Uterus (tissue), 4 donors: ENCODE measurements around the gene ASTN2. TPM values are rescaled to one million over a fixed set of nuclear protein-coding genes. Genes with fewer than 3 reads are reported as not detected.

Experiments used
- DNase-seq, 2 donors: peaks; one replicate each; pipeline ENCODE4 v3.0.0-alpha.2; 2019 to 2020
- H3K27ac ChIP-seq, 2 donors: fragments of 200-600 bp; sonication (generic); 1 replicate in 1 of 2; 2 replicates in 1 of 2; pipeline ENCODE4 v1.5.1; 2016 to 2018
- H3K27me3 ChIP-seq, 2 donors: fragments of 200-600 bp; sonication (generic); one replicate each; pipeline ENCODE4 v1.5.1; 2018 to 2019; ENCODE audit warnings: control low read depth in 1 of 2
- H3K36me3 ChIP-seq, 2 donors: fragments of 200-600 bp; sonication (generic); one replicate each; pipeline ENCODE4 v1.5.1; 2019; ENCODE audit warnings: control low read depth in 1 of 2
- H3K4me1 ChIP-seq, 2 donors: fragments of 200-600 bp; sonication (generic); one replicate each; pipeline ENCODE4 v1.5.1; 2018 to 2019; ENCODE audit warnings: control low read depth in 1 of 2
- H3K4me3 ChIP-seq, 2 donors: fragments of 200-600 bp; sonication (generic); 1 replicate in 1 of 2; 2 replicates in 1 of 2; pipeline ENCODE4 v1.5.1; 2018 to 2019; ENCODE audit warnings: mild to moderate bottlenecking in 1 of 2
- H3K9me3 ChIP-seq, 2 donors: fragments of 200-600 bp; sonication (generic); one replicate each; pipeline ENCODE4 v1.5.1; 2019; ENCODE audit warnings: control low read depth in 1 of 2
- CTCF ChIP-seq, 4 experiments: fragments of 200-600 bp in 2 of 4; fragments of 450-650 bp in 2 of 4; sonication (generic) in 2 of 4; IDR thresholded peaks; one replicate each; pipeline ENCODE4 v1.5.1; 2016 to 2019; ENCODE audit warnings: antibody characterized with exemption in 4 of 4, mild to moderate bottlenecking in 2 of 4, moderate library complexity in 1 of 4
- POLR2A ChIP-seq, 2 donors: fragments of 450-650 bp; IDR thresholded peaks; one replicate each; pipeline ENCODE4 v1.6.1; 2016; ENCODE audit warnings: antibody characterized with exemption in 2 of 2, mild to moderate bottlenecking in 1 of 2, moderate library complexity in 1 of 2
- intact Hi-C: fragments of 100-400 bp; cut with DNase I; formaldehyde crosslinking; loops from one replicate; pipeline ENCODE4 v1.15.1; 2023; ENCODE audit warnings: low total_unique reads
- total RNA-seq, 4 donors: library from RNA; depleted of rRNA in 3 of 4; stranded (reverse); fragments of >200 nt in 3 of 4; gene quantifications; one replicate each; pipeline versions ENCODE4 v1.1.0 to v1.2.4, GENCODE V29; 2014 to 2023
- donor health status: DM: yes; HTN: yes; CAD: no.

The ASTN2 gene
- total RNA-seq, 4 donors from 2014 or later, result 1.8 to 8.6 (median 6.7) TPM

- Histone ChIP-seq H3K36me3 (no peaks in the 10 kb centered on the region), H3K4me3 (no peak overlapping the region), H3K4me1 (no peaks in the 10 kb centered on the region), H3K27ac (no peak overlapping the region), H3K9me3 (no peaks in the 10 kb centered on the region), H3K27me3 (no peaks in the 10 kb centered on the region)
- DNase-seq, result no peak
- TF ChIP-seq POLR2A (IDR thresholded peaks at IDR 0.05) (no peak), CTCF (IDR thresholded peaks at IDR 0.05) (no peak)
- intact Hi-C loops, result no loop called here
Observed at GRCh38 chr9:116464987-116465571, 949.8 kb downstream of the ASTN2 start.

- DNase-seq, result no peak
- Histone ChIP-seq H3K27me3 (no peaks in the 10 kb centered on the region), H3K36me3 (no peaks in the 10 kb centered on the region), H3K4me3 (no peak overlapping the region), H3K4me1 (no peaks in the 10 kb centered on the region), H3K27ac (no peak overlapping the region), H3K9me3 (no peaks in the 10 kb centered on the region)
- intact Hi-C loops, result no loop called here
- TF ChIP-seq CTCF (IDR thresholded peaks at IDR 0.05) (no peak), POLR2A (IDR thresholded peaks at IDR 0.05) (no peak)
Observed at GRCh38 chr9:116464423-116464822, 950.4 kb downstream of the ASTN2 start.

- TF ChIP-seq CTCF (IDR thresholded peaks at IDR 0.05), result no peak
- no peak for TF ChIP-seq POLR2A (IDR thresholded peaks at IDR 0.05)
- peaks cover 0 to 3% of the 10 kb centered on the region in 2 donors for H3K9me3 ChIP-seq
- H3K4me1 ChIP-seq, result no peaks in the 10 kb centered on the region
- no peaks in the 10 kb centered on the region for H3K27me3 ChIP-seq
- no peak for DNase-seq
- no peaks in the 10 kb centered on the region for H3K36me3 ChIP-seq
- intact Hi-C loops, result no loop called here
- no peak overlapping the region for H3K27ac ChIP-seq
- no peak overlapping the region for H3K4me3 ChIP-seq
Observed at GRCh38 chr9:116461632-116462031, 953.2 kb downstream of the ASTN2 start.

GRCh38 chr9:116460026-116460425, 954.8 kb downstream of the ASTN2 start:
- no peak overlapping the region for H3K27ac ChIP-seq
- peaks cover 0 to 8% of the 10 kb centered on the region in 2 donors for H3K9me3 ChIP-seq
- H3K27me3 ChIP-seq, result no peaks in the 10 kb centered on the region
- no peaks in the 10 kb centered on the region for H3K4me1 ChIP-seq
- H3K4me3 ChIP-seq, result no peak overlapping the region
- intact Hi-C loops, result no loop called here
- no peak for DNase-seq
- TF ChIP-seq CTCF (IDR thresholded peaks at IDR 0.05) (no peak), POLR2A (IDR thresholded peaks at IDR 0.05) (no peak)
- H3K36me3 ChIP-seq, result no peaks in the 10 kb centered on the region

GRCh38 chr9:116459576-116459975, 955.3 kb downstream of the ASTN2 start:
- DNase-seq, result no peak
- intact Hi-C loops, result no loop called here
- no peaks in the 10 kb centered on the region for H3K4me1 ChIP-seq
- H3K27me3 ChIP-seq, result no peaks in the 10 kb centered on the region
- H3K9me3 ChIP-seq, result peaks cover 0 to 8% of the 10 kb centered on the region in 2 donors
- no peak overlapping the region for H3K4me3 ChIP-seq
- no peak for TF ChIP-seq CTCF (IDR thresholded peaks at IDR 0.05)
- TF ChIP-seq POLR2A (IDR thresholded peaks at IDR 0.05), result no peak
- H3K27ac ChIP-seq, result no peak overlapping the region
- no peaks in the 10 kb centered on the region for H3K36me3 ChIP-seq
